ENCODE data around the gene IL3.

GRCh38 chr5:132073231-132074013 is 13.0 kb downstream of the IL3 start, which contains the start of gene CSF2:
- TF ChIP-seq CEBPB (IDR thresholded peaks at IDR 0.05) (no peak), MAX (IDR thresholded peaks at IDR 0.05) (no peak), TEAD4 (IDR thresholded peaks at IDR 0.05) (no peak), TAF1 (IDR thresholded peaks at IDR 0.05; ENCODE audit: low read depth) (no peak), EP300 (IDR thresholded peaks at IDR 0.05; ENCODE audit: borderline replicate concordance) (no peak), REST (IDR thresholded peaks at IDR 0.05; ENCODE audit: low read depth) (no peak), USF1 (IDR thresholded peaks at IDR 0.05) (no peak), CREB1 (IDR thresholded peaks at IDR 0.05; ENCODE audit: low read depth) (no peak), TCF12 (IDR thresholded peaks at IDR 0.05; ENCODE audit: low read depth) (no peak), RAD21 (IDR thresholded peaks at IDR 0.05; ENCODE audit: low read depth) (no peak), NFIC (IDR thresholded peaks at IDR 0.05) (no peak), FOXM1 (IDR thresholded peaks at IDR 0.05; ENCODE audit: borderline replicate concordance, low read depth) (no peak)

Data from Ishikawa (cell line).